ENCODE measurements around the gene MOV10L1. TPM values are rescaled to one million over a fixed set of nuclear protein-coding genes. Genes with fewer than 3 reads are reported as not detected.
"Not testable (repeated sequence)": the region's sequence is repeated elsewhere in the genome, so short reads cannot be mapped to it uniquely, and the experiment has no call there.

MOV10L1 gene
- total and polyA plus RNA-seq, 2 donors (not counting 3 experiments of a cell fraction or from before 2014, with no cell fraction given) = 27.6 to 37.6 TPM

DNA sequence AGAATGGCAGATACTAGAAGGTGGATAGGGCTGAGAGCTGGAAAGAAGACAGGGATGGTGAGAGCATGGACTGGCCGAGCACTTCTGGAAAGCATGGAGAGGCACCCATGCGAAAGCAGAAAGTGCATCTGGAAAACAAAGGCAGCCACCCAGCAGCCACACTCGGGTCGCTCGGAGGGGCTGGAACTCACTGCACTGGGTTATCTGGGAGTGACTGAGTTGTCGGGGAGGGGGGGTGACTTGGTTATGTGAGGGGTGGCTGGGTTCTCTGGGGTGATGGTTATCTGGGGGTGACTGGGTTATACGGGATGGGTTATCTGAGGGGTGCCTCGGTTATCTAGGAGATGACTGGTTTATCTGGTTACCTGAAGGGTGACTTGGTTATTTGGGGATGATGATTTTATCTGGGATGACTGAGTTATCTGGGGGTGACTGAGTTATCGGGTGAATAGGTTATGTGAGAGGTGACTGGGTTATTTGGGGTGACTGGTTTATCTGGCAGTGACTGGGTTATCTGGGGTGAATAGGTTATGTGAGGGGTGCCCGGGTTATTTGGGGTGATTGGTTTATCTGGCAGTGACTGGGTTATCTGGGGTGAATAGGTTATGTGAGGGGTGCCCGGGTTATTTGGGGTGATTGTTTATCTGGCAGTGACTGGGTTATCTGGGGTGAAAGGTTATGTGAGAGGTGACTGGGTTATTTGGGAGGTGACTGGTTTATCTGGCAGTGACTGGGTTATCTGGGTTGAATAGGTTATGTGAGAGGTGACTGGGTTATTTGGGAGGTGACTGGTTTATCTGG, 78.1 kb downstream of the MOV10L1 start:
- Histone ChIP-seq H3K4me2 (ENCODE audit: insufficient read depth, low read length) (no peak overlapping the region), H2AFZ (ENCODE audit: low read depth, low read length) (no peak overlapping the region), H4K20me1 (replicated peaks; ENCODE audit: control insufficient read depth, extremely low read depth, insufficient read depth, low read length) (no peaks in the 10 kb centered on the region), H3K9me1 (replicated peaks; ENCODE audit: control insufficient read depth, extremely low read depth, insufficient read depth, low read length) (no peaks in the 10 kb centered on the region), H3K36me3 (ENCODE audit: control insufficient read depth in 2 of 2, extremely low read depth in 1 of 2, insufficient read depth in 2 of 2, low read length in 2 of 2) (peaks cover 0 to 2% of the 10 kb centered on the region in 2 experiments), H3K27me3 (ENCODE audit: control insufficient read depth in 2 of 2, insufficient read depth in 2 of 2, low read length in 2 of 2) (no peaks in the 10 kb centered on the region), H3K79me2 (ENCODE audit: control insufficient read depth, insufficient read depth, low read length) (no peaks in the 10 kb centered on the region), H3K27ac (ENCODE audit: insufficient read depth, low read depth, low read length) (no peak overlapping the region), H3K4me1 (ENCODE audit: control insufficient read depth, extremely low read depth, insufficient read depth, low read length) (peaks cover 4% of the 10 kb centered on the region), H3K9ac (replicated peaks; ENCODE audit: extremely low read depth, insufficient read depth, low read length) (no peak overlapping the region), H3K4me3 (replicated peaks in 1 of 3; ENCODE audit: insufficient read depth in 1 of 3, low read depth in 1 of 3, low read length in 3 of 3) (no peak overlapping the region), H3K9me3 (replicated peaks; ENCODE audit: control insufficient read depth, insufficient read depth, low read length) (no peaks in the 10 kb centered on the region)
- TF ChIP-seq GATA2 (IDR thresholded peaks at IDR 0.05; ENCODE audit: insufficient read depth, insufficient read length, low read depth, low read length) = no peak
- no peak for TF ChIP-seq EZH2 (IDR thresholded peaks at IDR 0.05; ENCODE audit: borderline replicate concordance, low read depth, low read length, severe bottlenecking)
- TF ChIP-seq, protein P1, sequence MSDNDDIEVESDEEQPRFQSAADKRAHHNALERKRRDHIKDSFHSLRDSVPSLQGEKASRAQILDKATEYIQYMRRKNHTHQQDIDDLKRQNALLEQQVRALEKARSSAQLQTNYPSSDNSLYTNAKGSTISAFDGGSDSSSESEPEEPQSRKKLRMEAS (IDR thresholded peaks at IDR 0.05; ENCODE audit: insufficient read depth, insufficient read length) = no peak
- no peak for TF ChIP-seq POLR2A (IDR thresholded peaks at IDR 0.05; ENCODE audit: low read depth, low read length)
- no peak for TF ChIP-seq FOS (IDR thresholded peaks at IDR 0.05; ENCODE audit: borderline replicate concordance, insufficient read depth, low read length)
- TF ChIP-seq MYC (IDR thresholded peaks at IDR 0.05; ENCODE audit: low read depth, low read length) = no peak
- no peak for TF ChIP-seq JUN (IDR thresholded peaks at IDR 0.05; ENCODE audit: borderline replicate concordance, insufficient read depth, insufficient read length, low read depth)
- TF ChIP-seq, protein P2, sequence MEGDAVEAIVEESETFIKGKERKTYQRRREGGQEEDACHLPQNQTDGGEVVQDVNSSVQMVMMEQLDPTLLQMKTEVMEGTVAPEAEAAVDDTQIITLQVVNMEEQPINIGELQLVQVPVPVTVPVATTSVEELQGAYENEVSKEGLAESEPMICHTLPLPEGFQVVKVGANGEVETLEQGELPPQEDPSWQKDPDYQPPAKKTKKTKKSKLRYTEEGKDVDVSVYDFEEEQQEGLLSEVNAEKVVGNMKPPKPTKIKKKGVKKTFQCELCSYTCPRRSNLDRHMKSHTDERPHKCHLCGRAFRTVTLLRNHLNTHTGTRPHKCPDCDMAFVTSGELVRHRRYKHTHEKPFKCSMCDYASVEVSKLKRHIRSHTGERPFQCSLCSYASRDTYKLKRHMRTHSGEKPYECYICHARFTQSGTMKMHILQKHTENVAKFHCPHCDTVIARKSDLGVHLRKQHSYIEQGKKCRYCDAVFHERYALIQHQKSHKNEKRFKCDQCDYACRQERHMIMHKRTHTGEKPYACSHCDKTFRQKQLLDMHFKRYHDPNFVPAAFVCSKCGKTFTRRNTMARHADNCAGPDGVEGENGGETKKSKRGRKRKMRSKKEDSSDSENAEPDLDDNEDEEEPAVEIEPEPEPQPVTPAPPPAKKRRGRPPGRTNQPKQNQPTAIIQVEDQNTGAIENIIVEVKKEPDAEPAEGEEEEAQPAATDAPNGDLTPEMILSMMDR (IDR thresholded peaks at IDR 0.05; ENCODE audit: extremely low read depth in 1 of 2, insufficient read depth in 1 of 2, low read depth in 1 of 2, low read length in 2 of 2) = no peak
- no peak for TF ChIP-seq POLR2AphosphoS5 (IDR thresholded peaks at IDR 0.05; ENCODE audit: insufficient read depth, low read depth, low read length)
- ChIA-PET POLR2A (no interaction called here), CTCF (no interaction called here)
- BruUV-seq (replicated peaks) = no TSS peak
- DNase-seq (ENCODE audit: low read depth, low spot score) = no peak
- intact Hi-C loops (cut with micrococcal nuclease) (no loop called here), dilution Hi-C loops (cut with MboI; ENCODE audit: extremely low pct_ligation_motif_present, low sequenced_read_pairs) (no loop called here)
- no peak for FAIRE-seq

DNA sequence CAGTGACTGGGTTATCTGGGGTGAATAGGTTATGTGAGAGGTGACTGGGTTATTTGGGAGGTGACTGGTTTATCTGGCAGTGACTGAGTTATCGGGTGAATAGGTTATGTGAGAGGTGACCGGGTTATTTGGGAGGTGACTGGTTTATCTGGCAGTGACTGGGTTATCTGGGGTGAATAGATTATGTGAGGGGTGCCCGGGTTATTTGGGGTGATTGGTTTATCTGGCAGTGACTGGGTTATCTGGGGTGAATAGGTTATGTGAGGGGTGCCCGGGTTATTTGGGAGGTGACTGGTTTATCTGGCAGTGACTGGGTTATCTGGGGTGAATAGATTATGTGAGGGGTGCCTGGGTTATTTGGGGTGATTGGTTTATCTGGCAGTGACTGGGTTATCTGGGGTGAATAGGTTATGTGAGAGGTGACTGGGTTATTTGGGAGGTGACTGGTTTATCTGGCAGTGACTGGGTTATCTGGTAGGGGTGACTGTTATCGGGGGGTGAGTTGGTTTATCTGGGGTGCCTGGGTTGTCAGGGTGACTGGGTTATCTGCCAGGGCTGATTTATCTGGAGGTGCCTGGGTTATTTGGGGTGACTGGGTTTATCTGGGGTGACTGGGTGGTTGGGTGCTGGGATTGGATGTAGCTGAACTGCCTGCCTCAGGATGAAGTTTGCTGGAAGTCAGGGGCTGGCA, 78.8 kb downstream of the MOV10L1 start:
- BruUV-seq (replicated peaks); H3K4me3 ChIP-seq (replicated peaks in 1 of 3; ENCODE audit: insufficient read depth in 1 of 3, low read depth in 1 of 3, low read length in 3 of 3); H3K27me3 ChIP-seq (ENCODE audit: control insufficient read depth in 2 of 2, insufficient read depth in 2 of 2, low read length in 2 of 2); dilution Hi-C loops (cut with MboI; ENCODE audit: extremely low pct_ligation_motif_present, low sequenced_read_pairs); POLR2A ChIA-PET; H3K27ac ChIP-seq (ENCODE audit: insufficient read depth, low read depth, low read length); H2AFZ ChIP-seq (ENCODE audit: low read depth, low read length); CTCF ChIA-PET; DNase-seq (ENCODE audit: low read depth, low spot score); H3K36me3 ChIP-seq (ENCODE audit: control insufficient read depth in 2 of 2, extremely low read depth in 1 of 2, insufficient read depth in 2 of 2, low read length in 2 of 2); H3K9ac ChIP-seq (replicated peaks; ENCODE audit: extremely low read depth, insufficient read depth, low read length); H4K20me1 ChIP-seq (replicated peaks; ENCODE audit: control insufficient read depth, extremely low read depth, insufficient read depth, low read length); FAIRE-seq; H3K4me2 ChIP-seq (ENCODE audit: insufficient read depth, low read length); H3K79me2 ChIP-seq (ENCODE audit: control insufficient read depth, insufficient read depth, low read length); H3K9me3 ChIP-seq (replicated peaks; ENCODE audit: control insufficient read depth, insufficient read depth, low read length); H3K4me1 ChIP-seq (ENCODE audit: control insufficient read depth, extremely low read depth, insufficient read depth, low read length); intact Hi-C loops (cut with micrococcal nuclease); H3K9me1 ChIP-seq (replicated peaks; ENCODE audit: control insufficient read depth, extremely low read depth, insufficient read depth, low read length): not testable (repeated sequence)

Data from endothelial cell of umbilical vein (primary cell).